WTC11 (cell line): ENCODE measurements around the gene RASGRF2. TPM values are rescaled to one million over a fixed set of nuclear protein-coding genes. Genes with fewer than 3 reads are reported as not detected.

Experiments used
- ATAC-seq: fragments of 200-7000 bp; cut with Tn5 transposase; 2 replicates; pipeline ENCODE4 v1.10.0; 2021; ENCODE audit warnings: mild to moderate bottlenecking, moderate library complexity
- CTCF ChIA-PET: fragments of 300-600 bp; sonication (Branson Sonifier 250); formaldehyde crosslinking; loops from one replicate; lab custom pipeline; 2021; ENCODE audit warnings: antibody characterized with exemption; lab: Charles Lee
- POLR2A ChIA-PET: fragments of 350-600 bp; sonication (Branson Sonifier 250); formaldehyde crosslinking; loops from one replicate; lab custom pipeline; 2021; ENCODE audit warnings: antibody characterized with exemption; lab: Charles Lee
- DNase-seq: peaks from one replicate; pipeline ENCODE4 v3.0.0; 2021; ENCODE audit warnings: low spot score
- H3K27ac Mint-ChIP-seq: 2 replicates; pipeline ENCODE4 v1.8.0; 2021; ENCODE audit warnings: mixed read lengths
- H3K27me3 Mint-ChIP-seq: 2 replicates; pipeline ENCODE4 v1.8.0; 2021; ENCODE audit warnings: low read depth, mild to moderate bottlenecking, moderate library complexity, mixed read lengths
- H3K36me3 Mint-ChIP-seq: 2 replicates; pipeline ENCODE4 v1.8.0; 2021; ENCODE audit warnings: mixed read lengths
- H3K4me1 Mint-ChIP-seq: 2 replicates; pipeline ENCODE4 v1.8.0; 2022; ENCODE audit warnings: mixed read lengths
- H3K4me3 Mint-ChIP-seq: 2 replicates; pipeline ENCODE4 v1.8.0; 2021; ENCODE audit warnings: mild to moderate bottlenecking, moderate library complexity, mixed read lengths
- H3K9me3 Mint-ChIP-seq: 2 replicates; pipeline ENCODE4 v1.8.0; 2021; ENCODE audit warnings: mixed read lengths
- CBFB ChIP-seq: sonication (generic); formaldehyde crosslinking; IDR thresholded peaks from 2 replicates; pipeline ENCODE4 v1.8.1; 2022; ENCODE audit warnings: mild to moderate bottlenecking, low read depth, missing genetic modification reagents
- CREB1 ChIP-seq: sonication (generic); formaldehyde crosslinking; IDR thresholded peaks from 2 replicates; pipeline ENCODE4 v1.8.0; 2023; ENCODE audit warnings: mild to moderate bottlenecking, missing genetic modification reagents
- CREM ChIP-seq: sonication (generic); formaldehyde crosslinking; IDR thresholded peaks from 2 replicates; pipeline ENCODE4 v1.8.1; 2022; ENCODE audit warnings: mild to moderate bottlenecking, missing genetic modification reagents, moderate library complexity
- E2F5 ChIP-seq: sonication (generic); formaldehyde crosslinking; IDR thresholded peaks from 2 replicates; pipeline ENCODE4 v1.8.1; 2022; ENCODE audit warnings: mild to moderate bottlenecking, moderate library complexity, missing genetic modification reagents
- FOXJ3 ChIP-seq: sonication (generic); formaldehyde crosslinking; IDR thresholded peaks from 2 replicates; pipeline ENCODE4 v1.9.0; 2021; ENCODE audit warnings: missing genetic modification reagents, mild to moderate bottlenecking, borderline replicate concordance
- MXD4 ChIP-seq: fragments of 250-450 bp; sonication (Bioruptor Pico); IDR thresholded peaks from 2 replicates; pipeline ENCODE4 v1.8.0; 2021; ENCODE audit warnings: mild to moderate bottlenecking, moderate library complexity, borderline replicate concordance
- SMAD3 ChIP-seq: sonication (generic); formaldehyde crosslinking; IDR thresholded peaks from 2 replicates; pipeline ENCODE4 v1.8.0; 2022; ENCODE audit warnings: missing genetic modification reagents, mild to moderate bottlenecking, borderline replicate concordance
- TEAD1 ChIP-seq: sonication (generic); formaldehyde crosslinking; IDR thresholded peaks from 2 replicates; pipeline ENCODE4 v1.8.0; 2022; ENCODE audit warnings: mild to moderate bottlenecking, missing genetic modification reagents
- USF1 ChIP-seq: sonication (generic); formaldehyde crosslinking; IDR thresholded peaks from 2 replicates; pipeline ENCODE4 v1.8.0; 2022; ENCODE audit warnings: mild to moderate bottlenecking, missing genetic modification reagents
- USF2 ChIP-seq: sonication (generic); formaldehyde crosslinking; IDR thresholded peaks from 2 replicates; pipeline ENCODE4 v1.8.1; 2023; ENCODE audit warnings: mild to moderate bottlenecking, missing genetic modification reagents, moderate library complexity
- ZNF423 ChIP-seq: fragments of 250-450 bp; sonication (Bioruptor Pico); IDR thresholded peaks from 2 replicates; pipeline ENCODE4 v2.1.2; 2022; ENCODE audit warnings: mild to moderate bottlenecking, moderate library complexity
- ZNF512 ChIP-seq: sonication (generic); formaldehyde crosslinking; IDR thresholded peaks from 2 replicates; pipeline ENCODE4 v1.8.1; 2022; ENCODE audit warnings: missing genetic modification reagents, borderline replicate concordance
- ZNF671 ChIP-seq: fragments of 250-450 bp; sonication (Bioruptor Pico); IDR thresholded peaks from 2 replicates; pipeline ENCODE4 v1.8.0; 2021; ENCODE audit warnings: mild to moderate bottlenecking
- total RNA-seq: library from RNA; stranded (reverse); gene quantifications from 3 replicates; pipeline ENCODE4 v1.2.3, GENCODE V29; 2021
- TF ChIP-seq, protein P1 (sequence below): sonication (generic); formaldehyde crosslinking; IDR thresholded peaks from 2 replicates; pipeline ENCODE4 v1.8.1; 2023; ENCODE audit warnings: mild to moderate bottlenecking, moderate library complexity, missing genetic modification reagents
- TF ChIP-seq, protein P2 (sequence below): fragments of 250-450 bp; sonication (Bioruptor Pico); IDR thresholded peaks from 2 replicates; pipeline ENCODE4 v1.9.0; 2021; ENCODE audit warnings: moderate library complexity, mild to moderate bottlenecking, inconsistent platforms, borderline replicate concordance
- TF ChIP-seq, protein P3 (sequence below): sonication (generic); formaldehyde crosslinking; IDR thresholded peaks from 2 replicates; pipeline ENCODE4 v1.8.0; 2023; ENCODE audit warnings: missing genetic modification reagents, mild to moderate bottlenecking, borderline replicate concordance
- TF ChIP-seq, protein P4 (sequence below): fragments of 250-450 bp; sonication (Bioruptor Pico); IDR thresholded peaks from 2 replicates; pipeline ENCODE4 v1.9.0; 2021; ENCODE audit warnings: mild to moderate bottlenecking, borderline replicate concordance

The RASGRF2 gene
- total RNA-seq, 1 experiment from 2014 or later, result 17.6 TPM

DNA sequence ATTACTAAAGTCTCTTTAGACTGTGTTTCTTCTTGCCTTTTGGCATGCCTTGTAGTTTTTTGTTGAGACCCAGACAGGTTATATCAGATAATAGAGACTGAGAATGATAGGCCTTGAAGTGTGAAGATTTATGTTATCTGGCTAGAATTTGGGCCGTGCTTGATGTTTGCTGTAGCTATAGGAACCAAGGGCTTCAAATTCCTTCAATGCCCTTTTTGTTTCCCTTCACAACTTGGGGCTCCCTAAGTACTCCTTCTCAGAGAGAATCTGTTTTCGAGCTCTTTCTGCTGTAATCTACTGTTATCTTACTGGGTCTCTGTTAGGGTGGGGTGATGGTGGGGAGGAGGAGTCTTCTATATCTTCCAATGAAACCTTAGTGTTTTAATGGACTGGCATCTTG lies 177.7 kb downstream of the RASGRF2 start (continued):
- TF ChIP-seq, protein P1, sequence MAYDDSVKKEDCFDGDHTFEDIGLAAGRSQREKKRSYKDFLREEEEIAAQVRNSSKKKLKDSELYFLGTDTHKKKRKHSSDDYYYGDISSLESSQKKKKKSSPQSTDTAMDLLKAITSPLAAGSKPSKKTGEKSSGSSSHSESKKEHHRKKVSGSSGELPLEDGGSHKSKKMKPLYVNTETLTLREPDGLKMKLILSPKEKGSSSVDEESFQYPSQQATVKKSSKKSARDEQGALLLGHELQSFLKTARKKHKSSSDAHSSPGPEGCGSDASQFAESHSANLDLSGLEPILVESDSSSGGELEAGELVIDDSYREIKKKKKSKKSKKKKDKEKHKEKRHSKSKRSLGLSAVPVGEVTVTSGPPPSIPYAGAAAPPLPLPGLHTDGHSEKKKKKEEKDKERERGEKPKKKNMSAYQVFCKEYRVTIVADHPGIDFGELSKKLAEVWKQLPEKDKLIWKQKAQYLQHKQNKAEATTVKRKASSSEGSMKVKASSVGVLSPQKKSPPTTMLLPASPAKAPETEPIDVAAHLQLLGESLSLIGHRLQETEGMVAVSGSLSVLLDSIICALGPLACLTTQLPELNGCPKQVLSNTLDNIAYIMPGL (CRISPR knock-in tag), result no peak
- TF ChIP-seq CREB1 (CRISPR knock-in tag) (no peak), CREM (no peak), MXD4 (no peak), CBFB (CRISPR knock-in tag) (no peak)
- TF ChIP-seq, protein P2, sequence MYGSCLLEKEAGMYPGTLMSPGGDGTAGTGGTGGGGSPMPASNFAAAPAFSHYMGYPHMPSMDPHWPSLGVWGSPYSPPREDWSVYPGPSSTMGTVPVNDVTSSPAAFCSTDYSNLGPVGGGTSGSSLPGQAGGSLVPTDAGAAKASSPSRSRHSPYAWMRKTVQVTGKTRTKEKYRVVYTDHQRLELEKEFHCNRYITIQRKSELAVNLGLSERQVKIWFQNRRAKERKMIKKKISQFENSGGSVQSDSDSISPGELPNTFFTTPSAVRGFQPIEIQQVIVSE (CRISPR knock-in tag), result no peak

GRCh38 chr5:81140441-81140840 lies 180.3 kb downstream of the RASGRF2 start:
- TF ChIP-seq, protein P3, sequence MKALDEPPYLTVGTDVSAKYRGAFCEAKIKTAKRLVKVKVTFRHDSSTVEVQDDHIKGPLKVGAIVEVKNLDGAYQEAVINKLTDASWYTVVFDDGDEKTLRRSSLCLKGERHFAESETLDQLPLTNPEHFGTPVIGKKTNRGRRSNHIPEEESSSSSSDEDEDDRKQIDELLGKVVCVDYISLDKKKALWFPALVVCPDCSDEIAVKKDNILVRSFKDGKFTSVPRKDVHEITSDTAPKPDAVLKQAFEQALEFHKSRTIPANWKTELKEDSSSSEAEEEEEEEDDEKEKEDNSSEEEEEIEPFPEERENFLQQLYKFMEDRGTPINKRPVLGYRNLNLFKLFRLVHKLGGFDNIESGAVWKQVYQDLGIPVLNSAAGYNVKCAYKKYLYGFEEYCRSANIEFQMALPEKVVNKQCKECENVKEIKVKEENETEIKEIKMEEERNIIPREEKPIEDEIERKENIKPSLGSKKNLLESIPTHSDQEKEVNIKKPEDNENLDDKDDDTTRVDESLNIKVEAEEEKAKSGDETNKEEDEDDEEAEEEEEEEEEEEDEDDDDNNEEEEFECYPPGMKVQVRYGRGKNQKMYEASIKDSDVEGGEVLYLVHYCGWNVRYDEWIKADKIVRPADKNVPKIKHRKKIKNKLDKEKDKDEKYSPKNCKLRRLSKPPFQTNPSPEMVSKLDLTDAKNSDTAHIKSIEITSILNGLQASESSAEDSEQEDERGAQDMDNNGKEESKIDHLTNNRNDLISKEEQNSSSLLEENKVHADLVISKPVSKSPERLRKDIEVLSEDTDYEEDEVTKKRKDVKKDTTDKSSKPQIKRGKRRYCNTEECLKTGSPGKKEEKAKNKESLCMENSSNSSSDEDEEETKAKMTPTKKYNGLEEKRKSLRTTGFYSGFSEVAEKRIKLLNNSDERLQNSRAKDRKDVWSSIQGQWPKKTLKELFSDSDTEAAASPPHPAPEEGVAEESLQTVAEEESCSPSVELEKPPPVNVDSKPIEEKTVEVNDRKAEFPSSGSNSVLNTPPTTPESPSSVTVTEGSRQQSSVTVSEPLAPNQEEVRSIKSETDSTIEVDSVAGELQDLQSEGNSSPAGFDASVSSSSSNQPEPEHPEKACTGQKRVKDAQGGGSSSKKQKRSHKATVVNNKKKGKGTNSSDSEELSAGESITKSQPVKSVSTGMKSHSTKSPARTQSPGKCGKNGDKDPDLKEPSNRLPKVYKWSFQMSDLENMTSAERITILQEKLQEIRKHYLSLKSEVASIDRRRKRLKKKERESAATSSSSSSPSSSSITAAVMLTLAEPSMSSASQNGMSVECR (CRISPR knock-in tag), result no peak
- TF ChIP-seq TEAD1, result no peak
- no peak for TF ChIP-seq ZNF423 (CRISPR knock-in tag)
- no peak overlapping the region for H3K4me3 Mint-ChIP-seq
- POLR2A ChIA-PET, result no interaction called here
- CTCF ChIA-PET, result no interaction called here
- no peaks in the 10 kb centered on the region for H3K4me1 Mint-ChIP-seq
- no peaks in the 10 kb centered on the region for H3K36me3 Mint-ChIP-seq
- DNase-seq, result no peak
- H3K9me3 Mint-ChIP-seq, result peaks cover 7% of the 10 kb centered on the region
- no peak overlapping the region for H3K27ac Mint-ChIP-seq
- ATAC-seq, result no peak
- no peaks in the 10 kb centered on the region for H3K27me3 Mint-ChIP-seq

- Mint-ChIP-seq H3K4me1 (no peaks in the 10 kb centered on the region), H3K9me3 (peaks cover 7% of the 10 kb centered on the region), H3K36me3 (no peaks in the 10 kb centered on the region), H3K27me3 (no peaks in the 10 kb centered on the region), H3K4me3 (no peak overlapping the region), H3K27ac (no peak overlapping the region)
- DNase-seq (no peak), ATAC-seq (no peak)
- ChIA-PET POLR2A (no interaction called here), CTCF (no interaction called here)
- no peak for TF ChIP-seq FOXJ3 (CRISPR knock-in tag)
- TF ChIP-seq USF2 (CRISPR knock-in tag), result no peak
- TF ChIP-seq, protein P4, sequence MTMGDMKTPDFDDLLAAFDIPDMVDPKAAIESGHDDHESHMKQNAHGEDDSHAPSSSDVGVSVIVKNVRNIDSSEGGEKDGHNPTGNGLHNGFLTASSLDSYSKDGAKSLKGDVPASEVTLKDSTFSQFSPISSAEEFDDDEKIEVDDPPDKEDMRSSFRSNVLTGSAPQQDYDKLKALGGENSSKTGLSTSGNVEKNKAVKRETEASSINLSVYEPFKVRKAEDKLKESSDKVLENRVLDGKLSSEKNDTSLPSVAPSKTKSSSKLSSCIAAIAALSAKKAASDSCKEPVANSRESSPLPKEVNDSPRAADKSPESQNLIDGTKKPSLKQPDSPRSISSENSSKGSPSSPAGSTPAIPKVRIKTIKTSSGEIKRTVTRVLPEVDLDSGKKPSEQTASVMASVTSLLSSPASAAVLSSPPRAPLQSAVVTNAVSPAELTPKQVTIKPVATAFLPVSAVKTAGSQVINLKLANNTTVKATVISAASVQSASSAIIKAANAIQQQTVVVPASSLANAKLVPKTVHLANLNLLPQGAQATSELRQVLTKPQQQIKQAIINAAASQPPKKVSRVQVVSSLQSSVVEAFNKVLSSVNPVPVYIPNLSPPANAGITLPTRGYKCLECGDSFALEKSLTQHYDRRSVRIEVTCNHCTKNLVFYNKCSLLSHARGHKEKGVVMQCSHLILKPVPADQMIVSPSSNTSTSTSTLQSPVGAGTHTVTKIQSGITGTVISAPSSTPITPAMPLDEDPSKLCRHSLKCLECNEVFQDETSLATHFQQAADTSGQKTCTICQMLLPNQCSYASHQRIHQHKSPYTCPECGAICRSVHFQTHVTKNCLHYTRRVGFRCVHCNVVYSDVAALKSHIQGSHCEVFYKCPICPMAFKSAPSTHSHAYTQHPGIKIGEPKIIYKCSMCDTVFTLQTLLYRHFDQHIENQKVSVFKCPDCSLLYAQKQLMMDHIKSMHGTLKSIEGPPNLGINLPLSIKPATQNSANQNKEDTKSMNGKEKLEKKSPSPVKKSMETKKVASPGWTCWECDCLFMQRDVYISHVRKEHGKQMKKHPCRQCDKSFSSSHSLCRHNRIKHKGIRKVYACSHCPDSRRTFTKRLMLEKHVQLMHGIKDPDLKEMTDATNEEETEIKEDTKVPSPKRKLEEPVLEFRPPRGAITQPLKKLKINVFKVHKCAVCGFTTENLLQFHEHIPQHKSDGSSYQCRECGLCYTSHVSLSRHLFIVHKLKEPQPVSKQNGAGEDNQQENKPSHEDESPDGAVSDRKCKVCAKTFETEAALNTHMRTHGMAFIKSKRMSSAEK, result no peak
- TF ChIP-seq USF1 (CRISPR knock-in tag), result no peak
- no peak for TF ChIP-seq SMAD3
- no peak for TF ChIP-seq TEAD1
- no peak for TF ChIP-seq E2F5 (CRISPR knock-in tag)
- no peak for TF ChIP-seq ZNF512 (CRISPR knock-in tag)
- TF ChIP-seq ZNF671 (CRISPR knock-in tag), result no peak
Measured at GRCh38 chr5:81140943-81141342, 180.8 kb downstream of the RASGRF2 start.
